ENCODE results near the gene PCGF3.

The PCGF3 gene

DNA sequence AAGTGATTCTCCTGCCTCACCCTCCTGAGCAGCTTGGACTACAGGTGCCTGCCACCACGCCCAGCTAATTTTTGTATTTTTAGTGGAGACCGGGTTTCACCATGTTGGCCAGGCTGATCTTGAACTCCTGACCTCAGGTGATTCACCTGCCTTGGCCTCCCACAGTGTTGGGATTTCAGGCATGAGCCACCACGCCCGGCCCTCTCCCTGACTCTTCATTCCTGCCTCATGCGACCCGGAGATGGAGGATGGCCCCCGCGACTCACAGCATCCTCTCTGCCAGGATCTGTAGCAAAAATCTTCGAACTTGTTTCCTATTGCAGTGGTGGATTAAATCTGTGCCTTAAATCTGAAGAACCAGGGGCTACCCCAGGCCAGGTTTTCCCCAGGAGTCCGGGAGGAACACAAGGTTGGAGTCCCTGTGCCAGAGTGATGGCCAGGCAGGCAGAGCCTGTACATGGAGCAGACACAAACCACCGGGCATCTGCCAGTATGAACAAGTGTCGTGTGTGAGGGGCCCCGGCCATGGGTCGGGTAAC, 108.7 kb downstream of the PCGF3 start:
- no peak for DNase-seq (ENCODE audit: low spot score in 2 of 2)
- H3K4me3 ChIP-seq = no peak overlapping the region
- H3K36me3 ChIP-seq (replicated peaks) = no peaks in the 10 kb centered on the region
- no peaks in the 10 kb centered on the region for H3K4me1 ChIP-seq
- in situ Hi-C loops (cut with MboI; ENCODE audit: low sequenced_read_pairs) = no loop called here
- H3K9me3 ChIP-seq = no peaks in the 10 kb centered on the region
- H3K27me3 ChIP-seq (ENCODE audit: low read depth) = peaks cover 23% of the 10 kb centered on the region

DNA sequence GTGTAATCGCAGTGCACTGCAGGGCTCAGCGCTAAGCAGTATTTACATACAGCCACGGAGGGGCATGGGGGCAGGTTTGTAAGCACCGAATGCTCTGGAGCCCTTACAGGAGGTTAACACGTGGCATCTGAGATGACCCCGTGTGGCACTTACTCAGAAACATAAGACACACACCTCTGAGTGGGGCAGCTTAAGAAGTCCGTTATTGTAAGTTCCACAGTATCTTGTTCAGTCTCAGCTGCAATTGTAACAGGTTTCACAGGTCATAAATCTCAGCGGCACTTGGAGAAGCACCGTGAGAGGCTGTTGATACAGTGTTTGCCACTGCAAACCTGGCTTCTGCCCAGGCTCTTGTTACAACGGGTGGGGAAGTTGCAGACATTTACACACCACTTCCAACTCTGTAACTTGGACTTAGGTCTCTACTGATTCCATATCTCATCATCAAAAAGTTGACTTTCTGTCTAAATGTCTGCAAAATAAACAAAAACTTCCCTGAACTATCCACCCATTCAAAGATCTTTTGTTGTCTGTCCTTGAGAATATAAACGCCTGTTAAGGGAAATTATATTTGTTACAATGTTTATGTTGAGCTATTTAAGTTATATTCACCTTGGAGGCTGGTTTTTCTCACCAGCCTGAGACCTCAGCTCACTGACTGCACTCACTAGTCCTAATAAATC, 110.0 kb downstream of the PCGF3 start:
- Histone ChIP-seq H3K36me3 (replicated peaks) (no peaks in the 10 kb centered on the region), H3K9me3 (no peaks in the 10 kb centered on the region), H3K27me3 (ENCODE audit: low read depth) (peaks cover 23% of the 10 kb centered on the region), H3K4me3 (no peak overlapping the region), H3K4me1 (no peaks in the 10 kb centered on the region)
- peak in 1 of 2 experiments; percentile 7 for DNase-seq (ENCODE audit: low spot score in 2 of 2)
- in situ Hi-C loops (cut with MboI; ENCODE audit: low sequenced_read_pairs) = no loop called here

DNA sequence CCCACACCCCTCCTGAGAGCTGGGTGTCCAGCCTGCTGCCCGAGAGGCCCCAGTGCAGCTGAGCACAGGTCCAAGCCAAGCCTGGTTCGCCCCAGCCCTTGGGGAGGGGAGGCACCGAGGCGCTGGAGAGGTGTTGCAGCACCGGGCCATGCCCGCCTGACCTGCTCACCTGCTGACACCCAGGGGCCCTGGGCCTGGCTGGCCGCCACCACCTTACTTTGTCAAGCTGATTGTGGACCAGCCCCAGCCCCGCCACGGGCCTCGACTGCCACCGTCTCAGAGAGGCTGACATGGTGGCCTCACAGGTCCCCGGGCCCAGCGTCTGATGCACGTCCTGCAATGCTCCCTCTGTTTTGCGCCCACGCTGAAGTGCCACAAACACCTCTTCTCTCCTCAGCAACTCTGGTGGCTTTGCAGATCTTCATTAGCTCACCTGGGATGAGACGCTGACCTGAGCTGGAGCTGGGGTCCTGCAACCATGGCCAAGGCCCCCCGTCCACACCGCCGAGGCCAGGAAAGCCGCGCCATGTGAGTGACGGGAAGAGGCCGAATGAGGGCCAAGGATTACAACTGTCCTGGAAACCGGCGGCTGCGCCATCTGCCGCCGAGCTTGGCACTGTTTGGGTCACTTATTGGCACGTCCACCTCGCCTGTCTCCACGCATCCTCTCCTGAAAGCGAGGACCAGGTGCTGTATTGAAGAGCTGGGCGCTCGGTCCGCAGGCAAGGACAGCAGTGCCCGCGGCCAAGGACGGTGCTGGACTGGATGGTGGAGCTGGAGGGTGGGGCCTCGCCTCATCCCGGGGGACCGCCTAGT, 112.7 kb downstream of the PCGF3 start:
- Histone ChIP-seq H3K4me1 (no peaks in the 10 kb centered on the region), H3K27me3 (ENCODE audit: low read depth) (peaks cover 22% of the 10 kb centered on the region), H3K9me3 (no peaks in the 10 kb centered on the region), H3K36me3 (replicated peaks) (no peaks in the 10 kb centered on the region), H3K4me3 (no peak overlapping the region)
- in situ Hi-C loops (cut with MboI; ENCODE audit: low sequenced_read_pairs) = no loop called here
- no peak for DNase-seq (ENCODE audit: low spot score in 2 of 2)

DNA sequence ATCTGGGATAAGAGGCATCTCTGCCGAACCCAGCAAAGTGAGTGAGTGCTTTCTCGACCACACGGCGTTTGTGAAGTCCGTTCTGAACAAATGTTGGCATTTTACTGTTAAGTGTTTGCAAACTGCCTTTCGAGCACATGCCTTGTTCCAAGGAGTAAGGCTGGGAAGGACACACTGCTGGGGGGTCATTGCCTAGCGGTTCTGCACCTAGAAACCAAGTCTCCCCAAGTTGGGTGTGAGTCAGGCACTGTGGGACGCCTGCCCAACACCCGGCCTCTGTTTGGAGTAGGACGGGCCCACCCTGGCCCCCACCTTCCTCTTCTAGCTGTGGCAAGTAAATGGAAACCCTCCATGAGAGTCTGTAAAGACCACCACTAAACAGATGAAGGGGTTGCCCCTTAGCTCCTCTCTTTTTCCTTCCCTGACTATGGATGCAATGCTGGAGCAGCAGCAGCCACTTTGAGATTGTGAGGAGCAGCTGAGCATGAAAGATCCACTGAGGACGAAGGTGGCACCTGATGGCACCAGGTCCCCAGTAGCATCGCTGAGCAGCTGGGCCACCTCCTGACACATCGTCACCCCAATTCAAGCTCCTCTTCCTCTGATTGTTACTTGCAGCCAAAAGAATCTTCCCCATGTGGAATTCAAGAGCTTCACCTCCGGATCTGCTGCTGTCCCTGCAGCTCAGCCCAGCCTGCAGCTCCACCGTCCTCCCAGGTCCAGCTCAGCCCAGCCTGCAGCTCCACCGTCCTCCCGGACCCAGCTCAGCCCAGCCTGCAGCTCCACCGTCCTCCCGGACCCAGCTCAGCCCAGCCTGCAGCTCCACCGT, 114.0 kb downstream of the PCGF3 start:
- in situ Hi-C loops (cut with MboI; ENCODE audit: low sequenced_read_pairs) = no loop called here
- Histone ChIP-seq H3K9me3 (no peaks in the 10 kb centered on the region), H3K36me3 (replicated peaks) (no peaks in the 10 kb centered on the region), H3K4me1 (no peaks in the 10 kb centered on the region), H3K27me3 (ENCODE audit: low read depth) (peaks cover 33% of the 10 kb centered on the region), H3K4me3 (no peak overlapping the region)
- no peak for DNase-seq (ENCODE audit: low spot score in 2 of 2)

All from HAP-1 (cell line).